HG03139 (cell line): ENCODE results near the gene CHST10.
"Not testable (repeated sequence)": the region's sequence is repeated elsewhere in the genome, so short reads cannot be mapped to it uniquely, and the experiment has no call there.

Source experiments
- ATAC-seq: cut with Tn5 transposase; IDR thresholded peaks from one replicate; pipeline ENCODE4 v1.9.1; 2021; ENCODE audit not compliant: unreplicated experiment

Gene CHST10

GRCh38 chr2:100416935-100417710 is at the start of gene CHST10:
Gene CHST10, minus strand, starts transcription at chr2:100417668. Its CDS starts 10,993 bp downstream, at chr2:100406675.
- peak; percentile 82 for ATAC-seq

GRCh38 chr2:100460904-100461530 is 43.5 kb upstream of the CHST10 start:
- no peak for ATAC-seq

GRCh38 chr2:100456357-100456756 is 38.9 kb upstream of the CHST10 start:
- not testable (repeated sequence) for ATAC-seq

- ATAC-seq = no peak
These were observed 36.4 kb upstream of the CHST10 start for GRCh38 chr2:100453853-100454252.

GRCh38 chr2:100451734-100452133 is 34.3 kb upstream of the CHST10 start:
- ATAC-seq = no peak

GRCh38 chr2:100451092-100451491 is 33.6 kb upstream of the CHST10 start:
- no peak for ATAC-seq

GRCh38 chr2:100446696-100447095 is 29.2 kb upstream of the CHST10 start:
- ATAC-seq = no peak

- no peak for ATAC-seq
These were observed 20.3 kb upstream of the CHST10 start for GRCh38 chr2:100437751-100438150.

- ATAC-seq = no peak
These were observed 12.3 kb upstream of the CHST10 start for GRCh38 chr2:100429726-100430125.

GRCh38 chr2:100427627-100428258 is 10.3 kb upstream of the CHST10 start:
- ATAC-seq = no peak

- ATAC-seq = no peak
These were observed 9.6 kb upstream of the CHST10 start for GRCh38 chr2:100427111-100427510.

GRCh38 chr2:100426384-100426720 is 8.9 kb upstream of the CHST10 start:
- no peak for ATAC-seq

- ATAC-seq = no peak
These were observed 8.3 kb upstream of the CHST10 start for GRCh38 chr2:100425573-100426383.

- no peak for ATAC-seq
These were observed 7.6 kb upstream of the CHST10 start for GRCh38 chr2:100425107-100425506.

- no peak for ATAC-seq
These were observed 6.9 kb upstream of the CHST10 start for GRCh38 chr2:100424277-100424875.

GRCh38 chr2:100423631-100424030 is 6.2 kb upstream of the CHST10 start:
- no peak for ATAC-seq

- ATAC-seq = no peak
These were observed 5.0 kb upstream of the CHST10 start for GRCh38 chr2:100422320-100423055.

GRCh38 chr2:100419915-100420314 is 2.4 kb upstream of the CHST10 start:
- ATAC-seq = no peak

GRCh38 chr2:100418406-100418962 is 1.0 kb upstream of the CHST10 start:
- no peak for ATAC-seq

- ATAC-seq = no peak
These were observed 250 bp upstream of the CHST10 start for GRCh38 chr2:100417711-100418124.
